Measurements from ENCODE around the gene NCR2. TPM values are rescaled to one million over a fixed set of nuclear protein-coding genes. Genes with fewer than 3 reads are reported as not detected.

NCR2 gene
- polyA plus RNA-seq, 1 of the 3 experiments (the other 2 are of a cell fraction) = not detected

GRCh38 chr6:41332241-41332640, 3.2 kb upstream of the NCR2 start (continued):
- no peak for TF ChIP-seq FOXM1 (IDR thresholded peaks at IDR 0.05; ENCODE audit: low read depth)
- no peak for TF ChIP-seq CTCF (IDR thresholded peaks at IDR 0.05)
- no peak for TF ChIP-seq POLR2AphosphoS5 (IDR thresholded peaks at IDR 0.05; ENCODE audit: low read depth, low read length)
- no peak for TF ChIP-seq ELF1 (IDR thresholded peaks at IDR 0.05)
- TF ChIP-seq SMC3 (IDR thresholded peaks at IDR 0.05; ENCODE audit: low read depth, low read length) = no peak
- no peak for TF ChIP-seq SIN3A (IDR thresholded peaks at IDR 0.05; ENCODE audit: borderline replicate concordance, low read depth, low read length)
- TF ChIP-seq MEF2A (IDR thresholded peaks at IDR 0.05; ENCODE audit: borderline replicate concordance, low read depth) = no peak
- TF ChIP-seq TEAD4 (IDR thresholded peaks at IDR 0.05; ENCODE audit: borderline replicate concordance, insufficient read depth) = no peak

GRCh38 chr6:41332842-41333736, 2.3 kb upstream of the NCR2 start:
- no peak overlapping the region for H3K27ac ChIP-seq (ENCODE audit: low read depth in 2 of 2, low read length in 1 of 2)
- H3K9ac ChIP-seq = no peak overlapping the region
- no peaks in the 10 kb centered on the region for H3K9me2 ChIP-seq
- WGBS (ENCODE audit: low lambda C conversion rate) = 17% methylated on average over 4 of the region's 4 CpGs
- H3K4me3 ChIP-seq (ENCODE audit: low read depth in 2 of 2, low read length in 1 of 2) = no peak overlapping the region
- H3K9me3 ChIP-seq = no peaks in the 10 kb centered on the region
- no peaks in the 10 kb centered on the region for H3K79me2 ChIP-seq (ENCODE audit: insufficient read depth)
- H3K27me3 ChIP-seq (ENCODE audit: insufficient read depth) = peaks cover 6% of the 10 kb centered on the region
- no peak for TF ChIP-seq ZBTB33 (IDR thresholded peaks at IDR 0.05; ENCODE audit: borderline replicate concordance, low read depth)
- TF ChIP-seq RFX5 (IDR thresholded peaks at IDR 0.05; ENCODE audit: low read length) = no peak
- no peak for TF ChIP-seq USF2 (IDR thresholded peaks at IDR 0.05; ENCODE audit: borderline replicate concordance, low read depth, low read length)
- no peak for TF ChIP-seq SMC3 (IDR thresholded peaks at IDR 0.05; ENCODE audit: low read depth, low read length)
- no peak for TF ChIP-seq MXI1 (IDR thresholded peaks at IDR 0.05; ENCODE audit: low read depth, low read length)
- TF ChIP-seq RXRA (IDR thresholded peaks at IDR 0.05; ENCODE audit: borderline replicate concordance, low read depth) = no peak
- TF ChIP-seq YY1 (IDR thresholded peaks at IDR 0.05; ENCODE audit: low read depth) = no peak
- no peak for TF ChIP-seq GATA2 (CRISPR knock-in tag; IDR thresholded peaks at IDR 0.05)
- TF ChIP-seq EZH2phosphoT487 (IDR thresholded peaks at IDR 0.05; ENCODE audit: borderline replicate concordance, low read depth) = no peak
- TF ChIP-seq CTCF (IDR thresholded peaks at IDR 0.05) = no peak
- TF ChIP-seq GABPA (IDR thresholded peaks at IDR 0.05; ENCODE audit: low read depth) = no peak
- H3F3A ChIP-seq (replicated peaks; ENCODE audit: insufficient read depth) = no peaks in the 10 kb centered on the region
- H3K4me1 ChIP-seq (ENCODE audit: control insufficient read depth in 1 of 2, insufficient read depth in 2 of 2, low read depth in 1 of 2, low read length in 1 of 2) = peaks cover 0 to 7% of the 10 kb centered on the region in 2 experiments; a peak in 2 of 4 replicates
- H4K20me1 ChIP-seq (ENCODE audit: insufficient read depth) = no peaks in the 10 kb centered on the region
- no peak for DNase-seq
- H3K36me3 ChIP-seq (replicated peaks in 1 of 2; ENCODE audit: control insufficient read depth in 1 of 2, insufficient read depth in 2 of 2, low read length in 1 of 2) = no peaks in the 10 kb centered on the region
- H3K4me2 ChIP-seq = no peak overlapping the region
- CTCF ChIA-PET = interaction anchor here (0.6 to 9.7 kb wide), 7 partner anchors 13 to 350 kb away, joined by 3 to 80 read pairs (median 5); no protein-coding TSS in a partner anchor
- POLR2A ChIA-PET = no interaction called here
- H2AFZ ChIP-seq (ENCODE audit: low read depth) = no peak overlapping the region

Data from SK-N-SH (cell line).